Adrenal gland (tissue), 5 donors: ENCODE data around the gene EPHA6.

Experiments
- CTCF ChIP-seq, 6 experiments: fragments of 450-650 bp in 4 of 6; fragments of 200-600 bp in 2 of 6; sonication (generic) in 1 of 6; IDR thresholded peaks; 1 replicate in 5 of 6; 2 replicates in 1 of 6; pipeline versions ENCODE4 v1.5.1 to v1.8.0; 2016 to 2021; ENCODE audit warnings: antibody characterized with exemption in 6 of 6, mild to moderate bottlenecking in 2 of 6, moderate library complexity in 1 of 6
- POLR2A ChIP-seq, 2 donors: fragments of 450-650 bp; IDR thresholded peaks; one replicate each; pipeline ENCODE4 v1.6.1; 2017; ENCODE audit warnings: antibody characterized with exemption in 2 of 2, mild to moderate bottlenecking in 2 of 2, moderate library complexity in 1 of 2
- donor health status: DM: no; HTN: no; CAD: no.

GRCh38 chr3:97692389-97692788 lies 878.0 kb downstream of the EPHA6 start:
- TF ChIP-seq CTCF (IDR thresholded peaks at IDR 0.05) (no peak), POLR2A (IDR thresholded peaks at IDR 0.05) (no peak)
